ENCODE data around the gene AKAP1. TPM values are rescaled to one million over a fixed set of nuclear protein-coding genes. Genes with fewer than 3 reads are reported as not detected.

The AKAP1 gene
- total and polyA plus RNA-seq, 7 donors, result 42.3 to 231 (median 95.5) TPM

DNA sequence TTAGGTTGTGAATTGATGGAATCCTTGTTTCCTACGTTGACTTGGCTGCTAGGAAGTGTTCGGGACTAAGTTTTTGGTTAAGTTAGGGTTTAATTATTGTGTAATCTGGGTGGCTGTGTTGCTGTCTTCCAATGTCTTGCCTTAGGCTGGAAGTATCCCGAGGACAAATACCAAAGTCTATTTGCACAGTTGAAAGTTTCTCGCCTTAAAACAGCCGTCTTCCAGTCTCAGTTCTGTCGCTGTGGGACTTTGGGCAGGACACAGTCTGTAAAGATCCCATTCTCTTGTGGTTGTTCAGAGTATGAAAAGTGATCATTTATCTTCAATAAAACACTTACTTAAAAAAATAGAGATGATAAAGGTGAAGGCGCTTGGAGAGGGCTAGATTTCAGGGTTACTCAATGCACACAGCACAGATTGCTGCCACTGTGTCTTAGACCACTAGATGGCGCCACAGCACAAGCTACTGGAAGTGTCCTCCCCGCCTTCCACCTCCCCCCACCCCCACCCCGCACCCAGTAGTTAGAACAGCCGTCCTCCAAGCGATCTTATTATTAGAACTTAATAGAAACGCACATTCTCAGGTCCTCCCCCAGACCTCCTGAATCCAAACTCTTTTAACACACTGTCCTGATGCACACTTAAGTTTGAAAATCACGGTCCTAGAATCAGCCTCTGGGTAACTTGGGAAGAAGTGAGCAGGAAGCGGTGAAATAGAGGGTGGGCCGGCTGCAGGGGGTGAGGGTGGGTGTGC is 45.8 kb downstream of the AKAP1 start:
- no peak overlapping the region for H3K4me3 ChIP-seq
- no peaks in the 10 kb centered on the region for H3K27me3 ChIP-seq (ENCODE audit: insufficient read depth in 3 of 3, low read length in 2 of 3)
- H3K27ac ChIP-seq, result no peak overlapping the region
- TF ChIP-seq, protein P1, sequence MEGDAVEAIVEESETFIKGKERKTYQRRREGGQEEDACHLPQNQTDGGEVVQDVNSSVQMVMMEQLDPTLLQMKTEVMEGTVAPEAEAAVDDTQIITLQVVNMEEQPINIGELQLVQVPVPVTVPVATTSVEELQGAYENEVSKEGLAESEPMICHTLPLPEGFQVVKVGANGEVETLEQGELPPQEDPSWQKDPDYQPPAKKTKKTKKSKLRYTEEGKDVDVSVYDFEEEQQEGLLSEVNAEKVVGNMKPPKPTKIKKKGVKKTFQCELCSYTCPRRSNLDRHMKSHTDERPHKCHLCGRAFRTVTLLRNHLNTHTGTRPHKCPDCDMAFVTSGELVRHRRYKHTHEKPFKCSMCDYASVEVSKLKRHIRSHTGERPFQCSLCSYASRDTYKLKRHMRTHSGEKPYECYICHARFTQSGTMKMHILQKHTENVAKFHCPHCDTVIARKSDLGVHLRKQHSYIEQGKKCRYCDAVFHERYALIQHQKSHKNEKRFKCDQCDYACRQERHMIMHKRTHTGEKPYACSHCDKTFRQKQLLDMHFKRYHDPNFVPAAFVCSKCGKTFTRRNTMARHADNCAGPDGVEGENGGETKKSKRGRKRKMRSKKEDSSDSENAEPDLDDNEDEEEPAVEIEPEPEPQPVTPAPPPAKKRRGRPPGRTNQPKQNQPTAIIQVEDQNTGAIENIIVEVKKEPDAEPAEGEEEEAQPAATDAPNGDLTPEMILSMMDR (IDR thresholded peaks at IDR 0.05), result peak; percentile 86
- intact Hi-C loops (cut with DNase I), result loop anchor here (2.0 to 10.0 kb wide), 5 partner anchors 474 to 984 kb away; partner anchors contain the start of gene CCDC182 (in 1 of the 2)
- no peaks in the 10 kb centered on the region for H3K36me3 ChIP-seq (ENCODE audit: insufficient read depth in 1 of 2, low read depth in 1 of 2)
- no peaks in the 10 kb centered on the region for H3K4me1 ChIP-seq
- 25 to 28% (median 27%) methylated on average over 16 of the region's 16 CpGs for WGBS, 3 donors
- DNase-seq (peak; percentile 80 to 89), ATAC-seq (peak; percentile 90 to 98 (median 94))
- H3K9me3 ChIP-seq, result no peaks in the 10 kb centered on the region

DNA sequence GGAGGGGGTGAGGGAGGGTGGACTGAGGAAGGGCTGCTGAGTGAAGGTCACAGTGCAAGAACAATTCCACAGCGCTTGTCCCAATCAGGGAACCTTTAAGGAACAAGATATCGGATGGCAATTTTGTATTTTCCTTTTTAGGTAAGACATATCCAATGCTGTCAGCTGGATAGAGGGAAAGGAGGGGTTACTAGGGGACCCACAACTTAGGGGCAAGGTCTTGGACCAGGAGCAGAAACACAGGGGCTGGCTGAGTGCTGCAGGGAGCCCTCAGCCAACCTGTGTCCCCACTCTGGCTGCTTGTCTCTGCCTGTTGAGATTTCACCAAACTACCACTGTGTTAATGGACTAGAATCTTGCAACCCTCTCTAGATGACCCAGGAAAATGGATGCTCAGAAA is 47.6 kb downstream of the AKAP1 start:
- WGBS, 3 donors, result 83 to 87% (median 85%) methylated on average over 2 of the region's 2 CpGs
- intact Hi-C loops (cut with DNase I), result loop anchor here (5.0 to 10.0 kb wide), 4 partner anchors 472 to 982 kb away; partner anchors contain the start of gene CCDC182 (in 1 of the 2)
- Histone ChIP-seq H3K27me3 (ENCODE audit: insufficient read depth in 3 of 3, low read length in 2 of 3) (no peaks in the 10 kb centered on the region), H3K36me3 (ENCODE audit: insufficient read depth in 1 of 2, low read depth in 1 of 2) (no peaks in the 10 kb centered on the region), H3K9me3 (no peaks in the 10 kb centered on the region), H3K4me1 (no peaks in the 10 kb centered on the region), H3K27ac (no peak overlapping the region), H3K4me3 (no peak overlapping the region)
- ATAC-seq (no peak), DNase-seq (no peak)
- TF ChIP-seq, protein P1 (IDR thresholded peaks at IDR 0.05), result no peak

DNA sequence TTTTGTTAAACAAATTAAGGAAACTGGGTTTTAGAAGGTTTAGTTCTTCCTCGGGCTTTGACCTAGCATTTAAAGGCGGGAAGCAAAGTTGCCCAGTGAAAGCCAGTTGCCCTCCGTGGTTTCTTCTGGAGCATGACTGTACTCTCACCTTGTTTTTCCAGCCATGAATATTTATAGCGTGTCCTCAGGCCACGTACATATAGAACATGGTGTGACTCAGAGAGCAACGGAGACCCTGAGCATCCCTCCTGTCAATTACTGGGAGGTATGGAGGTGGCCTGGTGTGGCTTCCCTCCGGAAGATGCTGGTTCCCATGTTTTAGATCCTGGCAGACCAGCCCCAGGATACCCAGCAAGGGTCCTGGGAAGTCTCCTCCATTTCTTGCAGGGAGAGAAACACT is 48.4 kb downstream of the AKAP1 start:
- DNase-seq, result no peak
- no peak overlapping the region for H3K27ac ChIP-seq
- no peak for ATAC-seq
- H3K36me3 ChIP-seq (ENCODE audit: insufficient read depth in 1 of 2, low read depth in 1 of 2), result no peaks in the 10 kb centered on the region
- H3K9me3 ChIP-seq, result no peaks in the 10 kb centered on the region
- WGBS, 3 donors, result 80 to 91% (median 81%) methylated on average over 7 of the region's 7 CpGs
- no peak overlapping the region for H3K4me3 ChIP-seq
- intact Hi-C loops (cut with DNase I), result loop anchor here (5.0 to 10.0 kb wide), 4 partner anchors 471 to 981 kb away; partner anchors contain the start of gene CCDC182 (in 1 of the 2)
- TF ChIP-seq, protein P1 (IDR thresholded peaks at IDR 0.05), result no peak
- no peaks in the 10 kb centered on the region for H3K27me3 ChIP-seq (ENCODE audit: insufficient read depth in 3 of 3, low read length in 2 of 3)
- H3K4me1 ChIP-seq, result no peaks in the 10 kb centered on the region

DNA sequence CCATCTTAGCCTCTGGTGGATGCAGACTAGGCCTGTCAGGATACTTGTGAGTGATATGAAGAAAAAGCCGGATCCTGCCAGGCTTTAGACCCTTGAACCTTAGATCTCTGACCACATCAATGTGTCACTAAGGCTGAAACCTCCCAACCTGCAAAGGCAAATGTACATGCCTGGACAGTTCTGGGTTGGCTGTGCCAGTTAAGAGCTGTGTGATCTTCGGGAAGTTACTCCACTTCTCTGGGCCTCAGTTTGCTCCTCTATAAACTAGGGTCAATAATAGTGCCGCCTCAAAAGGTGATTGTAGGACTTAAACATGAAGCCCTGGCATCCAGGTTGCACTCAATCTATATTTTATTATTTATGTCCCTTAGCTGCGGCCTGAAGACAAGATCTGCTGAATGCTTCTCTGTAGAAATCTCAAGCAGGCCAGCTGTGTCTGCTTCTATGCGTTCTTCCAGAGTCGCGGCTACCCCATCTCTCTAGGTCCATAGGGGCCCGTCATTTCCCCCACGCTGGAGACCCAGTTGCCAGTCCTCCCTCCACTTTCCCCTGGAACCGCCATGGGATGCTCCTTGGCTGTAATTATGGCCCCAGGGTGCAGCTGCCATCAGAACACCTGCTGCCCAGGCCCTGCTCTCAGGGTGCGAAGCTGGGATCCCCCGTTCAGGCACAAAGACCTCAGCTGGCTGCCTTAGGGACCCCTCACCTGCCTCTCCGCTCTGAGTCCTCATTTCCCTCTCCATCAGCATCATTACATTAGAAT is 50.2 kb downstream of the AKAP1 start:
- ATAC-seq, result no peak
- Histone ChIP-seq H3K9me3 (no peaks in the 10 kb centered on the region), H3K4me3 (no peak overlapping the region), H3K4me1 (no peaks in the 10 kb centered on the region), H3K27me3 (ENCODE audit: insufficient read depth in 3 of 3, low read length in 2 of 3) (no peaks in the 10 kb centered on the region), H3K36me3 (ENCODE audit: insufficient read depth in 1 of 2, low read depth in 1 of 2) (no peaks in the 10 kb centered on the region), H3K27ac (no peak overlapping the region)
- WGBS, 3 donors, result 82 to 86% (median 86%) methylated on average over 13 of the region's 13 CpGs
- intact Hi-C loops (cut with DNase I), result loop anchor here (5.0 to 10.0 kb wide), 3 partner anchors 470 to 980 kb away; no protein-coding TSS in a partner anchor
- TF ChIP-seq, protein P1 (IDR thresholded peaks at IDR 0.05), result no peak
- DNase-seq, result no peak

All from psoas muscle (tissue), 8 donors.